ENCODE data around the gene TGFB1I1. TPM values are rescaled to one million over a fixed set of nuclear protein-coding genes. Genes with fewer than 3 reads are reported as not detected.
"Not testable (repeated sequence)": the region's sequence is repeated elsewhere in the genome, so short reads cannot be mapped to it uniquely, and the experiment has no call there.

TGFB1I1 gene
- total and polyA plus RNA-seq, 2 experiments from 2014 or later: 4.1 to 4.2 TPM

DNA sequence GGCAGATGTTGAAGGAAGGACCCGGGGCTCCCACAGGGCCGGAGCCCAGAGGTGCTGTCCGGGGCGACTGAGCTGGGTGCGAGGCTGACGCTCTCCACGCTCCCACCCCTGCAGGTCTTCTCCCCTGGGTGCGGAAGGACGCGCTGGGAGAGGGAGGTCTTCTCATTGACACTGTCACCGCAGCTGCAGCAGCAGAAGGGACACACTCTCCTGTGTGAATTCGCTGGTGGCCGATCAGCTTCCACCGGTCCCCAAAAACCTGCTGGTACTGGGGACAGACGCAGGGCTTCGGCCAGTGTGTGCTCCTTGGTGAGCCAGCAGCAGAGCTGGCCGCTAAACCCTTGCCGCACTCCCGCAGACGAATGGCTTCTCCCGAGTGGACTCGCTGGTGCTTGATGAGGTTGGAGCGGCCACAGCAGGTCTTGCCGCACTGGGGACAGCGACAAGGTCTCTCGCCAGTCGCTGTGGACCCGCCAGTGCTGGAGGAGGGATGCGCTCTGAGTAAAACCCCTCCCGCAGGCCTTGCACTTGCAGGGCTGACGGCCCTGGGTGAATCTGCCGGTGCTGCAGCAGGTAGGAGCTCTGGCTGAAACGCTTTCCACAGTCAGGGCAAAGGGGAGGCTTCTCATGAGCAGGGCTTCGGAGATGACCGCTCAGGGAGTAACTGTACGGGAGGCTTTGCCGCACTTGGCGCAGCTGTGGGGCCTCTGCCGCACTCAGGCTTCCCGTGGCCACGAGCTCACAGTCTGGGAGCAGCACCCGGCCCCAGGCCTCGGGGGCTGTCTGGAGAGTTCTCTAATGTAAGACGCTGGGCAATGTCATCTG, 35.5 kb upstream of the TGFB1I1 start (continued):
- TF ChIP-seq, protein P1, sequence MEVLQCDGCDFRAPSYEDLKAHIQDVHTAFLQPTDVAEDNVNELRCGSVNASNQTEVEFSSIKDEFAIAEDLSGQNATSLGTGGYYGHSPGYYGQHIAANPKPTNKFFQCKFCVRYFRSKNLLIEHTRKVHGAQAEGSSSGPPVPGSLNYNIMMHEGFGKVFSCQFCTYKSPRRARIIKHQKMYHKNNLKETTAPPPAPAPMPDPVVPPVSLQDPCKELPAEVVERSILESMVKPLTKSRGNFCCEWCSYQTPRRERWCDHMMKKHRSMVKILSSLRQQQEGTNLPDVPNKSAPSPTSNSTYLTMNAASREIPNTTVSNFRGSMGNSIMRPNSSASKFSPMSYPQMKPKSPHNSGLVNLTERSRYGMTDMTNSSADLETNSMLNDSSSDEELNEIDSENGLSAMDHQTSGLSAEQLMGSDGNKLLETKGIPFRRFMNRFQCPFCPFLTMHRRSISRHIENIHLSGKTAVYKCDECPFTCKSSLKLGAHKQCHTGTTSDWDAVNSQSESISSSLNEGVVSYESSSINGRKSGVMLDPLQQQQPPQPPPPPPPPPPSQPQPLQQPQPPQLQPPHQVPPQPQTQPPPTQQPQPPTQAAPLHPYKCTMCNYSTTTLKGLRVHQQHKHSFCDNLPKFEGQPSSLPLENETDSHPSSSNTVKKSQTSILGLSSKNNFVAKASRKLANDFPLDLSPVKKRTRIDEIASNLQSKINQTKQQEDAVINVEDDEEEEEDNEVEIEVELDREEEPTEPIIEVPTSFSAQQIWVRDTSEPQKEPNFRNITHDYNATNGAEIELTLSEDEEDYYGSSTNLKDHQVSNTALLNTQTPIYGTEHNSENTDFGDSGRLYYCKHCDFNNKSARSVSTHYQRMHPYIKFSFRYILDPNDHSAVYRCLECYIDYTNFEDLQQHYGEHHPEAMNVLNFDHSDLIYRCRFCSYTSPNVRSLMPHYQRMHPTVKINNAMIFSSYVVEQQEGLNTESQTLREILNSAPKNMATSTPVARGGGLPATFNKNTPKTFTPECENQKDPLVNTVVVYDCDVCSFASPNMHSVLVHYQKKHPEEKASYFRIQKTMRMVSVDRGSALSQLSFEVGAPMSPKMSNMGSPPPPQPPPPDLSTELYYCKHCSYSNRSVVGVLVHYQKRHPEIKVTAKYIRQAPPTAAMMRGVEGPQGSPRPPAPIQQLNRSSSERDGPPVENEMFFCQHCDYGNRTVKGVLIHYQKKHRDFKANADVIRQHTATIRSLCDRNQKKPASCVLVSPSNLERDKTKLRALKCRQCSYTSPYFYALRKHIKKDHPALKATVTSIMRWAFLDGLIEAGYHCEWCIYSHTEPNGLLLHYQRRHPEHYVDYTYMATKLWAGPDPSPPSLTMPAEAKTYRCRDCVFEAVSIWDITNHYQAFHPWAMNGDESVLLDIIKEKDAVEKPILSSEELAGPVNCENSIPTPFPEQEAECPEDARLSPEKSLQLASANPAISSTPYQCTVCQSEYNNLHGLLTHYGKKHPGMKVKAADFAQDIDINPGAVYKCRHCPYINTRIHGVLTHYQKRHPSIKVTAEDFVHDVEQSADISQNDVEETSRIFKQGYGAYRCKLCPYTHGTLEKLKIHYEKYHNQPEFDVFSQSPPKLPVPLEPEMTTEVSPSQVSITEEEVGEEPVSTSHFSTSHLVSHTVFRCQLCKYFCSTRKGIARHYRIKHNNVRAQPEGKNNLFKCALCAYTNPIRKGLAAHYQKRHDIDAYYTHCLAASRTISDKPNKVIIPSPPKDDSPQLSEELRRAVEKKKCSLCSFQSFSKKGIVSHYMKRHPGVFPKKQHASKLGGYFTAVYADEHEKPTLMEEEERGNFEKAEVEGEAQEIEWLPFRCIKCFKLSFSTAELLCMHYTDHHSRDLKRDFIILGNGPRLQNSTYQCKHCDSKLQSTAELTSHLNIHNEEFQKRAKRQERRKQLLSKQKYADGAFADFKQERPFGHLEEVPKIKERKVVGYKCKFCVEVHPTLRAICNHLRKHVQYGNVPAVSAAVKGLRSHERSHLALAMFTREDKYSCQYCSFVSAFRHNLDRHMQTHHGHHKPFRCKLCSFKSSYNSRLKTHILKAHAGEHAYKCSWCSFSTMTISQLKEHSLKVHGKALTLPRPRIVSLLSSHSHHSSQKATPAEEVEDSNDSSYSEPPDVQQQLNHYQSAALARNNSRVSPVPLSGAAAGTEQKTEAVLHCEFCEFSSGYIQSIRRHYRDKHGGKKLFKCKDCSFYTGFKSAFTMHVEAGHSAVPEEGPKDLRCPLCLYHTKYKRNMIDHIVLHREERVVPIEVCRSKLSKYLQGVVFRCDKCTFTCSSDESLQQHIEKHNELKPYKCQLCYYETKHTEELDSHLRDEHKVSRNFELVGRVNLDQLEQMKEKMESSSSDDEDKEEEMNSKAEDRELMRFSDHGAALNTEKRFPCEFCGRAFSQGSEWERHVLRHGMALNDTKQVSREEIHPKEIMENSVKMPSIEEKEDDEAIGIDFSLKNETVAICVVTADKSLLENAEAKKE (CRISPR knock-in tag; IDR thresholded peaks at IDR 0.05): no peak

DNA sequence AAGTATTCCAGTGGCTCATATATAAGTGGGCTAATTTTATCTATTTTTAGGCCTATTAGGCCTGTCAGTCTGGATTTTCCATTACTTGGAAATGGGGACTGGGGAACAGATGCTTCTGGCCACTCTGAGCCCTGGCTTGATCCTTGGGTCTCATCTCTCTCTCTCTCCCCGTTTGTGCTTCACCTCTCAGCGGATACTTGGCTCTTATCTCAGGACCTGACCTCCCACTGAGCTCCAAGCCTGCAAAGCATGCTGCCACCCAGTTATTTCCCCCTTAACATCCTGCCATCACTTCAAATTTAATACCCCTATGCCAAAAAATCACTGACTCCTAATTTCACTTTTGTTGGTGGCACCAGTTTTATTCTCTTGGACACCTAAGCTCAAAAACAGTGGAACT, 33.5 kb upstream of the TGFB1I1 start:
- Histone ChIP-seq H3K27ac (ENCODE audit: low read depth) (no peak overlapping the region), H3F3A (replicated peaks; ENCODE audit: low read depth) (no peaks in the 10 kb centered on the region), H3K4me1 (ENCODE audit: insufficient read depth) (no peaks in the 10 kb centered on the region), H3K36me3 (ENCODE audit: insufficient read depth) (no peaks in the 10 kb centered on the region), H3K79me2 (replicated peaks; ENCODE audit: insufficient read depth) (no peaks in the 10 kb centered on the region), H3K4me3 (no peak overlapping the region), H3K4me2 (no peak overlapping the region), H4K20me1 (replicated peaks; ENCODE audit: insufficient read depth) (no peaks in the 10 kb centered on the region), H3K27me3 (ENCODE audit: insufficient read depth) (peaks cover 6% of the 10 kb centered on the region; the same call in 1 of the 2 replicates), H2AFZ (no peak overlapping the region), H3K9me2 (ENCODE audit: insufficient read depth) (no peaks in the 10 kb centered on the region)
- Mint-ChIP-seq H3K27me3 (ENCODE audit: insufficient read depth, low read depth, poor library complexity) (peaks cover 6% of the 10 kb centered on the region), H3K36me3 (ENCODE audit: low read depth) (no peaks in the 10 kb centered on the region), H3K9me3 (no peaks in the 10 kb centered on the region; the same call in 2 of the 3 replicates), H3K4me1 (peaks cover 4% of the 10 kb centered on the region), H3K4me3 (no peak overlapping the region), H3K27ac (no peak overlapping the region)
- ATAC-seq: no peak
- DNase-seq (ENCODE audit: low spot score): no peak
- TF ChIP-seq POLR2AphosphoS5 (IDR thresholded peaks at IDR 0.05; ENCODE audit: low read depth) (no peak), ZNF114 (CRISPR knock-in tag; IDR thresholded peaks at IDR 0.05) (no peak)

DNA sequence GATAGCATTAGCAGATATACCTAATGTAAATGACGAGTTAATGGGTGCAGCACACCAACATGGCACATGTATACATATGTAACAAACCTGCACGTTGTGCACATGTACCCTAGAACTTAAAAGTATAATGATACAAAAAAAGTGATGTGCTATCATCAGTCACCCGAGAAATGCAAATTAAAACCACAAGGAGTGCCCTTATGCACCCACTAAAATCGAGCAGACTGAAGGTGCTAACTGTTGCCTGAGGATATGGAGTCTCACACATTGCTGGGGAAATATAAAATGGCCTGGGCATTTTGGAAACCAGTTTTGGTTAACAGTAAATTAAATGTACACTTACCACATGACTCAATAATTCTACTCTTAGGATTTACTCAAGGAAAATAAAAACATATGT, 32.9 kb upstream of the TGFB1I1 start:
- not testable (repeated sequence) for H3F3A ChIP-seq (replicated peaks; ENCODE audit: low read depth); H3K4me3 Mint-ChIP-seq; H4K20me1 ChIP-seq (replicated peaks; ENCODE audit: insufficient read depth); DNase-seq (ENCODE audit: low spot score); H3K9me3 Mint-ChIP-seq; ATAC-seq; H3K4me2 ChIP-seq; H3K27ac ChIP-seq (ENCODE audit: low read depth); H3K27ac Mint-ChIP-seq; H3K27me3 Mint-ChIP-seq (ENCODE audit: insufficient read depth, low read depth, poor library complexity); H3K4me1 ChIP-seq (ENCODE audit: insufficient read depth); H3K9me2 ChIP-seq (ENCODE audit: insufficient read depth); H3K4me3 ChIP-seq; H3K4me1 Mint-ChIP-seq; H3K27me3 ChIP-seq (ENCODE audit: insufficient read depth); H3K36me3 ChIP-seq (ENCODE audit: insufficient read depth); H3K79me2 ChIP-seq (replicated peaks; ENCODE audit: insufficient read depth); H3K36me3 Mint-ChIP-seq (ENCODE audit: low read depth); H2AFZ ChIP-seq

All from GM23338 (cell line).